GM06990 (cell line): ENCODE data around the gene MPV17L.

Experiments
- DNase-seq: peaks from one replicate; pipeline ENCODE4 v3.0.0-alpha.2; 2011; ENCODE audit not compliant: insufficient read length; ENCODE audit errors: extremely low read depth
- H3K27me3 ChIP-seq: replicated peaks from 2 replicates; pipeline ENCODE4 v1.6.0; 2011; ENCODE audit warnings: low read length; ENCODE audit not compliant: control insufficient read depth, insufficient read depth
- H3K36me3 ChIP-seq: 2 replicates; pipeline ENCODE4 v1.5.1; 2011; ENCODE audit warnings: low read length; ENCODE audit not compliant: control insufficient read depth, insufficient read depth
- H3K4me3 ChIP-seq: replicated peaks from 2 replicates; pipeline ENCODE4 v1.5.1; 2011; ENCODE audit warnings: low read depth, mild to moderate bottlenecking, control low read depth, low read length
- CTCF ChIP-seq: IDR thresholded peaks from 2 replicates; pipeline ENCODE4 v1.5.1; 2011; ENCODE audit warnings: low read length, control low read depth, mild to moderate bottlenecking, inconsistent platforms; ENCODE audit not compliant: insufficient read depth, poor library complexity, severe bottlenecking

The MPV17L gene

GRCh38 chr16:15461376-15461775 lies 65.8 kb downstream of the MPV17L start:
- TF ChIP-seq CTCF = no peak
- no peak for DNase-seq
- Histone ChIP-seq H3K4me3 (no peak overlapping the region), H3K36me3 (no peaks in the 10 kb centered on the region), H3K27me3 (no peaks in the 10 kb centered on the region)
